KMS-11 (cell line): ENCODE results near the gene ATP10D.

ENCODE experiments used
- H2AFZ ChIP-seq: fragments of 200-600 bp; sonication (generic); 2 replicates; pipeline ENCODE4 v1.6.1; 2016; ENCODE audit warnings: antibody characterized with exemption, mixed run types, low read depth
- H3K27ac ChIP-seq: fragments of 200-600 bp; sonication (generic); 2 replicates; pipeline ENCODE4 v1.6.1; 2016; ENCODE audit warnings: mild to moderate bottlenecking, mixed run types
- H3K27me3 ChIP-seq: fragments of 200-600 bp; sonication (generic); 2 replicates; pipeline ENCODE4 v1.6.1; 2017; ENCODE audit warnings: mild to moderate bottlenecking, low read depth, mixed run types, moderate library complexity; ENCODE audit not compliant: insufficient read depth
- H3K36me3 ChIP-seq: fragments of 200-600 bp; sonication (generic); 2 replicates; pipeline ENCODE4 v1.6.1; 2017; ENCODE audit warnings: mild to moderate bottlenecking, mixed run types; ENCODE audit not compliant: insufficient read depth
- H3K4me1 ChIP-seq: fragments of 200-600 bp; sonication (generic); 2 replicates; pipeline ENCODE4 v1.6.1; 2016; ENCODE audit warnings: mild to moderate bottlenecking, low read depth, mixed run types; ENCODE audit not compliant: poor library complexity, severe bottlenecking
- H3K4me2 ChIP-seq: fragments of 200-600 bp; sonication (generic); 2 replicates; pipeline ENCODE4 v1.7.0; 2016; ENCODE audit warnings: mild to moderate bottlenecking, mixed run types
- H3K4me3 ChIP-seq: fragments of 200-600 bp; sonication (generic); IDR thresholded peaks from 2 replicates; pipeline ENCODE4 v1.6.1; 2017; ENCODE audit warnings: low read depth, low read length, mixed read lengths; ENCODE audit not compliant: insufficient read depth
- H3K79me2 ChIP-seq: fragments of 200-600 bp; sonication (generic); 2 replicates; pipeline ENCODE4 v1.6.1; 2016; ENCODE audit warnings: low read depth, mixed run types; ENCODE audit not compliant: insufficient read depth
- H3K9ac ChIP-seq: fragments of 200-600 bp; sonication (generic); 2 replicates; pipeline ENCODE4 v1.6.1; 2016; ENCODE audit warnings: mild to moderate bottlenecking, mixed run types
- H4K20me1 ChIP-seq: fragments of 200-600 bp; sonication (generic); 2 replicates; pipeline ENCODE4 v1.6.1; 2016; ENCODE audit warnings: mild to moderate bottlenecking, mixed run types; ENCODE audit not compliant: insufficient read depth
- CTCF ChIP-seq: fragments of 200-600 bp; sonication (generic); conservative IDR thresholded peaks from 2 replicates; pipeline ENCODE4 v1.6.1; 2017; ENCODE audit warnings: low read depth, mild to moderate bottlenecking, antibody characterized with exemption, low read length, moderate library complexity, mixed read lengths

ATP10D gene

DNA sequence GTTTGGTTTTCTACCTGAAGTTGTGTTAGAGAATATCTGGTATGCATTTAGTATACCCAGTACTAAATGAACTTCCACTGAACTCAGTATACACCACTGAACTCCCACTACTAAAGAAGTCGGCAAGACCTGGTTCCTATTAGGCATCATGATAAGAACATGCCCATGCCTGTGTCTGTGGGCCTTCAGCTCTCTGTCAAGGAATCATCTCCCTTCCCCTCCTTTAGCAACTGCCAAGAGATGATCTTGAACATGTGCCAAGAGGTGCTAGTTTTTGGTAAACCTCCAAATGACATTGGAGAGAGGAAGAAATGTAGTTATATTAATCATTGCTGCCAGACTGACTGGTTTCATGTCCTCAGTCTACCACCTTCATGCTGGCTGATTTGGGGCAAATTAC, 113.2 kb downstream of the ATP10D start:
- Histone ChIP-seq H3K36me3 (no peaks in the 10 kb centered on the region), H3K79me2 (no peaks in the 10 kb centered on the region), H3K27ac (no peak overlapping the region), H3K4me1 (no peaks in the 10 kb centered on the region), H3K9ac (no peak overlapping the region), H3K4me3 (no peak overlapping the region), H3K27me3 (no peaks in the 10 kb centered on the region), H3K4me2 (no peak overlapping the region), H2AFZ (no peak overlapping the region), H4K20me1 (no peaks in the 10 kb centered on the region)
- TF ChIP-seq CTCF, result no peak

GRCh38 chr4:47598896-47599295, 113.8 kb downstream of the ATP10D start:
- Histone ChIP-seq H4K20me1 (no peaks in the 10 kb centered on the region), H3K4me1 (no peaks in the 10 kb centered on the region), H3K9ac (no peak overlapping the region), H3K27me3 (no peaks in the 10 kb centered on the region), H3K79me2 (no peaks in the 10 kb centered on the region), H3K4me3 (no peak overlapping the region), H3K27ac (no peak overlapping the region), H3K36me3 (no peaks in the 10 kb centered on the region), H2AFZ (no peak overlapping the region), H3K4me2 (no peak overlapping the region)
- no peak for TF ChIP-seq CTCF

DNA sequence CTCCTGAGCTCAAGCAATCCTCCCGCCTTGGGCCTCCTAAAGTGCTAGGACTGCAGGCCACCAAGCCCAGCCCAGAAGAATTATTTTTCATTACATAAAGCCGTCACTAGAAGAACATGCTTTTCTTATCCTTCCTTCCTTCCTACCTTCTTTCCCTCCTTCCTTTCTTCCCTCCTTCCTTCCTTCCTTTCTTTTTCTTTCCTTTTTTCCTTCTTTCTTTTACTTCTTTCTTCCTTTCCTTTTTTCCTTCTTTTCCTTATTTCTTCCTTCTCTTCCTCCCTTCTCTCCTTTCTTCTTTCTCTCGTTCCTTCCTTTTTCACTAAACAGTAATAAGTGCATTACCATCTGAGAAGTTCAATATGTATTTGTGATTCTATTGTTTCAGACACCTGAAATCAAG, 121.4 kb downstream of the ATP10D start:
- H3K79me2 ChIP-seq, result no peaks in the 10 kb centered on the region
- H3K4me2 ChIP-seq, result no peak overlapping the region
- no peak for TF ChIP-seq CTCF
- no peak overlapping the region for H3K4me3 ChIP-seq
- no peak overlapping the region for H2AFZ ChIP-seq
- H3K27ac ChIP-seq, result no peak overlapping the region
- H3K36me3 ChIP-seq, result no peaks in the 10 kb centered on the region
- no peaks in the 10 kb centered on the region for H3K4me1 ChIP-seq
- no peak overlapping the region for H3K9ac ChIP-seq
- H4K20me1 ChIP-seq, result no peaks in the 10 kb centered on the region
- no peaks in the 10 kb centered on the region for H3K27me3 ChIP-seq

GRCh38 chr4:47612116-47613023, 127.3 kb downstream of the ATP10D start:
- Histone ChIP-seq H3K4me3 (no peak overlapping the region), H3K4me1 (no peaks in the 10 kb centered on the region), H3K79me2 (no peaks in the 10 kb centered on the region), H3K4me2 (no peak overlapping the region), H3K36me3 (no peaks in the 10 kb centered on the region), H3K27me3 (no peaks in the 10 kb centered on the region), H2AFZ (no peak overlapping the region), H3K9ac (no peak overlapping the region), H3K27ac (no peak overlapping the region), H4K20me1 (no peaks in the 10 kb centered on the region)
- no peak for TF ChIP-seq CTCF
